HG03196 (cell line): Measurements from ENCODE around the gene KCNE1.

Source experiments
- ATAC-seq: cut with Tn5 transposase; IDR thresholded peaks from one replicate; pipeline ENCODE4 v1.9.1; 2021; ENCODE audit not compliant: unreplicated experiment

The KCNE1 gene

GRCh38 chr21:34536311-34536710, 24.3 kb upstream of the KCNE1 start:
- ATAC-seq, result no peak

- no peak for ATAC-seq
Observed at GRCh38 chr21:34535886-34536285, 23.9 kb upstream of the KCNE1 start.

GRCh38 chr21:34534522-34534921, 22.5 kb upstream of the KCNE1 start:
- ATAC-seq, result no peak

- ATAC-seq, result no peak
Observed at GRCh38 chr21:34533938-34534337, 21.9 kb upstream of the KCNE1 start.

GRCh38 chr21:34531399-34531798, 19.4 kb upstream of the KCNE1 start:
- no peak for ATAC-seq

- no peak for ATAC-seq
Observed at GRCh38 chr21:34530261-34530660, 18.3 kb upstream of the KCNE1 start.

GRCh38 chr21:34528131-34528561, 16.1 kb upstream of the KCNE1 start:
- no peak for ATAC-seq

GRCh38 chr21:34526618-34527290, 14.7 kb upstream of the KCNE1 start:
- ATAC-seq, result no peak

GRCh38 chr21:34526241-34526617, 14.2 kb upstream of the KCNE1 start:
- ATAC-seq, result no peak

GRCh38 chr21:34524646-34525601, 12.9 kb upstream of the KCNE1 start:
- no peak for ATAC-seq

- no peak for ATAC-seq
Observed at GRCh38 chr21:34523019-34523555, 11.1 kb upstream of the KCNE1 start.

- no peak for ATAC-seq
Observed at GRCh38 chr21:34522284-34522683, 10.3 kb upstream of the KCNE1 start.

GRCh38 chr21:34521561-34521960, 9.6 kb upstream of the KCNE1 start:
- no peak for ATAC-seq

GRCh38 chr21:34520764-34521508, 8.9 kb upstream of the KCNE1 start:
- no peak for ATAC-seq

- ATAC-seq, result no peak
Observed at GRCh38 chr21:34520281-34520680, 8.3 kb upstream of the KCNE1 start.

- no peak for ATAC-seq
Observed at GRCh38 chr21:34519694-34520093, 7.7 kb upstream of the KCNE1 start.

- ATAC-seq, result no peak
Observed at GRCh38 chr21:34519016-34519415, 7.0 kb upstream of the KCNE1 start.

GRCh38 chr21:34518301-34518700, 6.3 kb upstream of the KCNE1 start:
- no peak for ATAC-seq

- ATAC-seq, result no peak
Observed at GRCh38 chr21:34517491-34518245, 5.7 kb upstream of the KCNE1 start.

GRCh38 chr21:34517039-34517438, 5.0 kb upstream of the KCNE1 start:
- ATAC-seq, result no peak
